ENCODE results near the gene CAMSAP3. TPM values are rescaled to one million over a fixed set of nuclear protein-coding genes. Genes with fewer than 3 reads are reported as not detected.

The CAMSAP3 gene
- total RNA-seq, 1 donor from 2014 or later: 0.41 TPM

GRCh38 chr19:7610491-7611240, 15.0 kb downstream of the CAMSAP3 start:
- DNase-seq (ENCODE audit: extremely low read depth, low read depth, low spot score): no peak

- no peak for DNase-seq (ENCODE audit: extremely low read depth, low read depth, low spot score)
Observed at GRCh38 chr19:7611541-7612279, 16.0 kb downstream of the CAMSAP3 start.

DNA sequence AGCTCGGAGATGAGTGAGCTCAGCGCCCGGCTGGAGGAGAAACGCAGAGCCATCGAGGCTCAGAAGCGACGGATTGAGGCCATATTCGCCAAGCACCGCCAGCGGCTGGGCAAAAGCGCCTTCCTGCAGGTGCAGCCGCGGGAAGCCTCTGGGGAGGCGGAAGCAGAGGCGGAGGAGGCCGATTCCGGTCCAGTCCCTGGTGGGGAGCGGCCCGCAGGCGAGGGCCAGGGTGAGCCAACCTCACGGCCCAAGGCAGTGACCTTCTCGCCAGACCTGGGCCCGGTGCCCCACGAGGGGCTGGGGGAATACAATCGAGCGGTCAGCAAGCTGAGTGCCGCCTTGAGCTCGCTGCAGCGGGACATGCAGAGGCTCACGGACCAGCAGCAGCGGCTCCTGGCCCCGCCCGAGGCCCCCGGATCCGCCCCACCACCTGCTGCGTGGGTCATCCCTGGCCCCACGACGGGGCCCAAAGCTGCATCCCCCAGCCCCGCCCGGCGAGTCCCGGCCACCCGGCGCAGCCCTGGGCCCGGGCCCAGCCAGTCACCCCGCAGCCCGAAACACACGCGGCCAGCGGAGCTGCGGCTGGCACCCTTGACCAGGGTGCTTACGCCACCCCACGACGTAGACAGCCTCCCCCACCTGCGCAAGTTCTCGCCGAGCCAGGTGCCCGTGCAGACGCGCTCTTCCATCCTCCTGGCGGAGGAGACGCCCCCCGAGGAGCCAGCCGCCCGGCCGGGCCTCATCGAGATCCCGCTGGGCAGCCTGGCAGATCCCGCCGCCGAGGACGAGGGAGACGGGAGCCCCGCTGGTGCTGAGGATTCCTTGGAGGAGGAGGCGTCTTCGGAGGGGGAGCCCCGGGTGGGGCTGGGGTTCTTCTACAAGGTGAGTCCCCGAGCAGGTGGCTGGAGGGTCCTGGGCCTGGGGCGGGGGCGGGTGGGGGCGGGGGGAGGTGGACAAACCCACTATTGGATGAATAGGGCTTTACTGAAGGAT, 16.9 kb downstream of the CAMSAP3 start:
- DNase-seq (ENCODE audit: extremely low read depth, low read depth, low spot score): no peak

DNA sequence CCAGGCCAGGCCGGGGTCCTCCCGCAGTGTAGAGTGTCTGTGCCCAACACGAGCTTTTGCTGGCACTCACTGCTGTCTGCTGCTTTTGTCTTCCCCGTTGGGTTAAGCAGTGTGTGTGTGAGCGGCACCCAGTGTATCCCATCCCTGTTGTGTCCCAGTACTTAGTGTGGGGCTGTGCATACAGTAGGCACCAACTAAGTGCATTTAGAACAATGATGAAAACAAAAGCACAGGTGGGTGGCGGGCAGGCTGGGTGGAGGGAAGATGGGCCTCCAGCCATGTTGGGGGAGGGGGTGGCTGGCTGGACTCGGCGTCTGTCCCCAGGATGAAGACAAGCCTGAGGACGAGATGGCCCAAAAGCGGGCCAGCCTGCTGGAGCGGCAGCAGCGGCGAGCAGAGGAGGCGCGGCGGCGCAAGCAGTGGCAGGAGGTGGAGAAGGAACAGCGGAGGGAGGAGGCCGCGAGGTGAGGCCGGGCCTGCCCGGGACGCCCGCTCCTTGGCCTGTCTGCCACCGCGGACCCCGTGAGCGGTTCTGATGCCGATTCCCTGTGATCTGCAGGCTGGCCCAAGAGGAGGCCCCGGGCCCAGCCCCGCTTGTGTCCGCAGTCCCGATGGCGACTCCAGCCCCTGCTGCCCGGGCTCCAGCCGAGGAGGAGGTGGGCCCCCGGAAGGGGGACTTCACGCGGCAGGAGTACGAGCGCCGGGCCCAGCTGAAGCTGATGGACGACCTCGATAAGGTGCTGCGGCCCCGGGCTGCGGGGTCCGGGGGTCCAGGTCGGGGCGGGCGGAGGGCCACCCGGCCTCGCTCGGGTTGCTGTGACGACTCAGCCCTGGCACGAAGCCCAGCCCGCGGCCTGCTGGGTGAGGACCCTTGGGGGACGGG, 19.4 kb downstream of the CAMSAP3 start:
- DNase-seq (ENCODE audit: extremely low read depth, low read depth, low spot score): no peak

- no peak for DNase-seq (ENCODE audit: extremely low read depth, low read depth, low spot score)
Observed at GRCh38 chr19:7617172-7617571, 21.5 kb downstream of the CAMSAP3 start.

- no peak for DNase-seq (ENCODE audit: extremely low read depth, low read depth, low spot score)
Observed at GRCh38 chr19:7617735-7618134, 22.1 kb downstream of the CAMSAP3 start.

DNA sequence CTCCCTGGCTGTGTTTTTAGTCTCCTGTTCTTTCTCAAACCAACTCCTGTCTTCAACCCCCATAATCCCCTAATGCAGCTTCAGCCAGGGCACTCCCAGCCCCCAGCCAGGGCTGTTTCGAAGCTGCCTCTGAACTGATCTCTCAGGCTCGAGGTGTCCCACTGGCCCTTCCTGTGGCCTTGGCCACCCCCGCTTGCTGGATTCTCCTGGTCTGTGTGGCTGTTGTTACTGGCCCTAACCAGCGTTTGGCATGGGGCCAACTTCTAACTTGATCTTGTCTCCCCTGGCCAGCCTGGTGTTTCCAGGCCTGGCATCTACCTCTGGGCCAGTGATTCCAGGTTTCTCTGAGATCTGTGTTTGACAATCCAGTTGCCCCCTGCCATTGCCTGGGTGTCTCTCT, 22.7 kb downstream of the CAMSAP3 start:
- DNase-seq (ENCODE audit: extremely low read depth, low read depth, low spot score): no peak

GRCh38 chr19:7618771-7619510, 23.3 kb downstream of the CAMSAP3 start:
- DNase-seq (ENCODE audit: extremely low read depth, low read depth, low spot score): no peak

- no peak for DNase-seq (ENCODE audit: extremely low read depth, low read depth, low spot score)
Observed at GRCh38 chr19:7619671-7620441, 24.2 kb downstream of the CAMSAP3 start.

DNA sequence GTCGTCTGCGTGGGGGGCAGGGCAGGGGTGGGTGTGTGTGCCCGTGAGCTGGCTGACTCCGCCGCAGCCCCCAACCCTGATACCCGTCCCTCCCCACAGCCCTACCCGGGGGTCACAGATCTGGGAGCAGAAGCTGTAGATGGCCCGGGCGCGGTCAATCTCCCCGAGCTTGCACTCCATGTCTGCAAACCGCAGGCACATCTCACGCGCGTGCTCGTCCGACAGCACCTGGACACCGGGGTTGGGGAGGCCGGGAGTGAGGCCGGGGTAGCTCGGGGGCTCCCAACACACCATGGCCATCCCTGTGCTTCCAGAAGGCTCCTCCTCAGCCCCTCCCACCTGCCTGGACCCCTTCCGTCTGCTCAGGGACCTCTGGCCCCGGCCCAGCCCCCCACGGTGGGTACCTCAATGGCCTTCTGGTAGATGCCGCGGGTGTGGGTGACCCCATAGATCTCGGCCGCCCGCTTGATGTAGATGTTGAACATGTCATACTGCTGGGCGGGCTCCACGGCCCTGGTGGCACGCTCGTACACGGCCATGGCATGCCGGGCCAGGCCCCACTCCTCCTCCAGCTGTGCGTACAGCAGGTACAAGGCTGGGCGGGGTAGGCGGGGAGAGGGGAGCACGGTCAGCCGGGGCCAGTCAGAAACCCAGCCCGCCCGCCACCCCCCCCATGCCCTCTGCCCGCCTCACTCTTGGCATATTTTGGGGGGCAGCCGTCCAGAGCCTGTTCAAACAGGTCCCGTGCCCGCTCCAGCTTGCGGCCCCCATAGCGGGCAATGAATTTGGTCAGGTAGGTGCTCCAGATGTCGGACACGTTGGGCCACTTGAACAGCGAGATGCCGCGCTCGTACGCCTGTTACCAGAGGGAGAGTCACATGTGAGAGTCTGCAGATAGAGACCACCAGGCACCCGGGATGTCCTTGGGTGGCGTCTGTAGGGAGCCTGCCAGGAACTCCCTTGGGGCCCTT, 25.1 kb downstream of the CAMSAP3 start:
- DNase-seq (ENCODE audit: extremely low read depth, low read depth, low spot score): no peak

DNA sequence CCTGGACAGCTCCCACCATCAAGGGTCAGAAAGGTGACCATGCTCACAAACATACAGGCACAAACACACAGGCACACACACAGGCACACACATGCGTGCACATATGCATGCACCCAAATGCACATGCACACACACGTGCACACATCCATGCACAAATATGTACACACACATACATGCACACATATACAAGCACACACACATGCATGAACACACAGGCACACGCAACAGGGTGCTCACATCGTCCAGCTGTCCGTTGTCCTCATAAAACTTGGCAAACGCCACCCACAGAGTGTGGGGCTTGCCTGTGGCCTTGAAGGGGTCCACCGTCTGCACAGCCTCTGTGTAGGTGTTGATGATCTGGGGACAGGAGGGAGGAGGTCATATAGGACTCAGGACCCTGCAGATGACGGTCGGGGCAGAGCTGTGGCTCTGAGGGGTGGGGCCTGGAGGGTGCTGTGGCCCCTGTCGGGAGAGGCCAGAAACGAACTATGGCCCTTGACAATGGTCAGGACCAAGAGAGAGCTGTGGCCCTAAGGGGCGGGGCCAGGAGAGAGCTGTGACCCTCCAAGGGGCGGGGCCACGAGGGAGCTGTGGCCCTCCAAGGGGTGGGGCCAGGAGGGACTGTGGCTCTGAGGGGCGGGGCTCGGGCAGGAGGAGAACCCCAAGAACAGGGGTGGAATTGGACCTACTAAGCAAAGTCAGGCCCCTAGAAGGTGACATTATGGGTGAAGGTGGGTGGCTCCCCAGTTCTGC, 27.4 kb downstream of the CAMSAP3 start:
- DNase-seq (ENCODE audit: extremely low read depth, low read depth, low spot score): no peak

DNA sequence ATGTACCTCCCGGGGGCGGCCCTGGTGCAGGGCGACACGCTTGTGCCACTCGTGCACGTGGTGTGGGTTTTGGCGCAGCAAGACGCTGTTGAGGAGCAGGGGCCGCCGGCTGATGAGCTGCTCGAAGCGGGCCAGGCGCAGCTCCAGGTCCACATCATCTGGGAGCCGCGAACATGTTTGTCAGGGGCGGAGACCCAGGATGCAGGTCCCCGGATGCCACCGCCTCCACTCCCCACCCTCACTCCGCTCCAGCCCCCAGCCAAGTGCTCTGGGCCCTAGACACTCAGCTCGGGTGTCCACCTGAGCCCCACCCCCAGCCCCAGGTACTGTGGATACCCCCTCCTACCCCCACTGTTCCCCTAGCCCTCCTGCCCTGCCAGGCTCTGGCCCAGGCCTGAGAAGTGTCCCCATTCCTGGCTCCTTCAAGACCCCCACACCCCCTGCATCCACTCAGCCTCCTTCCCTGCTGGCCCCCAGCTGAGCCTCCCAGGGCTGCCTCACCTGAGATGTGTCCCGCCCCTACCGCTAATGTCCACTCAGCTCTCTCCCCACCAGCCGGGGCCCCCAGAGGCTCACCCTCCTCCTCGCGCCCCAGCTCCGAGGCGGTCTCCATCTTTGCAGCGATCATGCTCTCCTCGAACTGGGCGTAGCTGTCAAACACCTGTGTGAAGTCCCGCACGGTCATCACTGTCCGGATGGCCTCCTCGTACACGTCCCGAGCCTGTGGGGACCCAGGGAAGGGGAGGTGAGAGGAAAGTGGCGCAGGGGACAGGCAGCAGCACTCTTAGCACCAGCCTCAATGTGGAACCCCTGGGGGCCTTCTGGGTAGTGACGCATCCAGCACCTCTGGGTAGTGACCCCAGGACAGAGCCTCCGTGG, 28.3 kb downstream of the CAMSAP3 start:
- DNase-seq (ENCODE audit: extremely low read depth, low read depth, low spot score): no peak

DNA sequence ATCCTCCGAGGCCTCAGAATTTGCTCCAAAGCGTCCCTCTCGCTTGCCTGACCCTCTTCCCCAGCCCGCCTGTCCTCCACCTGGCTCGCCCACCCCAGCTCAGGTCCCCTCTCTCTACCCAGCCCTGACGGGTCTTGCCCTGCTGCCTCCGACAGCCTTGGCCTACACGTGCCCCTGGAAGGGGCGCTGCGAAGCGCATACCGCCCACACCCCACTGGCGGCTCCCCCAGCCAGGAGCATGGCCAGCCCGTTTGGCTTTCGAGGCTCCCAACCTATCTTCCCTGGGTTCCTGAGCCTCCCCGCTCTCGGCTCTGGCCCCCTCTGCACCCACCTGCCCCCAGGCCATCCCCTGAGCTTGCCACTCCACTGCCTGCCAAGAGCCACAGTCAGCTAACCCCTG, 29.1 kb downstream of the CAMSAP3 start:
- DNase-seq (ENCODE audit: extremely low read depth, low read depth, low spot score): no peak

- no peak for DNase-seq (ENCODE audit: extremely low read depth, low read depth, low spot score)
Observed at GRCh38 chr19:7625763-7626372, 30.2 kb downstream of the CAMSAP3 start.

- no peak for DNase-seq (ENCODE audit: extremely low read depth, low read depth, low spot score)
Observed at GRCh38 chr19:7627166-7627565, 31.5 kb downstream of the CAMSAP3 start.

Data from glomerular endothelial cell (primary cell).